HepG2 (cell line): ENCODE measurements around the gene GPC6. TPM values are rescaled to one million over a fixed set of nuclear protein-coding genes. Genes with fewer than 3 reads are reported as not detected.

Experiments used
- BORCS8-MEF2B ChIP-seq: sonication (generic); formaldehyde crosslinking; IDR thresholded peaks from 2 replicates; pipeline ENCODE4 v1.8.0; 2022; ENCODE audit warnings: mild to moderate bottlenecking, missing genetic modification reagents
- CCDC6 ChIP-seq: sonication (generic); formaldehyde crosslinking; IDR thresholded peaks from 2 replicates; pipeline ENCODE4 v1.8.1; 2022; ENCODE audit warnings: mild to moderate bottlenecking, missing genetic modification reagents, moderate library complexity
- FOSL2 ChIP-seq: sonication (generic); formaldehyde crosslinking; IDR thresholded peaks from 2 replicates; pipeline ENCODE4 v1.4.0; 2020; ENCODE audit warnings: missing genetic modification reagents
- LCORL ChIP-seq, 2 experiments: fragments of 450-650 bp in 1 of 2; sonication (generic) in 1 of 2; formaldehyde crosslinking in 1 of 2; IDR thresholded peaks; 2 replicates each; pipeline versions ENCODE4 v1.5.0 to v1.6.1; 2017 to 2020; ENCODE audit warnings: antibody characterized with exemption in 1 of 2, missing genetic modification reagents in 1 of 2
- MED1 ChIP-seq: sonication (generic); formaldehyde crosslinking; IDR thresholded peaks from 2 replicates; pipeline ENCODE4 v1.4.0; 2020; ENCODE audit warnings: missing genetic modification reagents
- NCOA2 ChIP-seq: sonication (generic); formaldehyde crosslinking; IDR thresholded peaks from 2 replicates; pipeline ENCODE4 v1.8.0; 2022; ENCODE audit warnings: inconsistent platforms
- SOX5 ChIP-seq: IDR thresholded peaks from 2 replicates; pipeline ENCODE4 v1.6.1; 2016; ENCODE audit warnings: borderline replicate concordance
- TAF15 ChIP-seq: fragments of 200-400 bp; formaldehyde crosslinking; IDR thresholded peaks from one replicate; pipeline ENCODE4 v1.6.1; 2018; ENCODE audit warnings: mild to moderate bottlenecking, low read depth, low read length; ENCODE audit not compliant: poor library complexity, severe bottlenecking
- polyA plus RNA-seq, 8 experiments: library from polyadenylated mRNA; depleted of rRNA in 3 of 8; stranded (reverse) in 7 of 8; unstranded in 1 of 8; fragments of >200 nt; fragmentation: Illumina TruSeq in 4 of 8; extraction: Trizol in 4 of 8; gene quantifications; 2 replicates each; pipeline versions ENCODE4 v1.2.1 to v1.2.3, GENCODE V29; 2011 to 2016; ENCODE audit warnings: low read depth in 4 of 8, missing spikeins in 1 of 8, mixed read lengths in 1 of 8; ENCODE audit not compliant: insufficient read depth in 1 of 8
- total RNA-seq, 5 experiments: library from RNA; depleted of rRNA; stranded (reverse); fragments of >200 nt; fragmentation: Illumina TruSeq; extraction: Trizol; gene quantifications; 2 replicates each; pipeline ENCODE4 v1.2.3, GENCODE V29; 2016; ENCODE audit warnings: low read depth in 1 of 5
- TF ChIP-seq, protein P1 (sequence below): sonication (generic); formaldehyde crosslinking; IDR thresholded peaks from 2 replicates; pipeline ENCODE4 v1.5.1; 2020; ENCODE audit warnings: mild to moderate bottlenecking, missing genetic modification reagents, borderline replicate concordance
- TF ChIP-seq, protein P2 (sequence below): IDR thresholded peaks from 2 replicates; pipeline ENCODE4 v1.4.0; 2020; ENCODE audit warnings: mild to moderate bottlenecking, missing genetic modification reagents
- TF ChIP-seq, protein P3 (sequence below): sonication (generic); formaldehyde crosslinking; IDR thresholded peaks from 2 replicates; pipeline ENCODE4 v1.5.0; 2020; ENCODE audit warnings: mild to moderate bottlenecking, missing genetic modification reagents
- TF ChIP-seq, protein P4 (sequence below): sonication (generic); IDR thresholded peaks from 2 replicates; pipeline ENCODE4 v1.6.1; 2016; ENCODE audit warnings: low read depth, borderline replicate concordance
- TF ChIP-seq, protein P5 (sequence below): sonication (generic); formaldehyde crosslinking; IDR thresholded peaks from 2 replicates; pipeline ENCODE4 v1.9.0; 2022; ENCODE audit warnings: missing genetic modification reagents, mild to moderate bottlenecking, borderline replicate concordance

The GPC6 gene
- total and polyA plus RNA-seq, 2 of the 13 experiments (the other 11 are each of a cell fraction or from before 2014, with no cell fraction given) = 24.5 to 33.9 TPM

DNA sequence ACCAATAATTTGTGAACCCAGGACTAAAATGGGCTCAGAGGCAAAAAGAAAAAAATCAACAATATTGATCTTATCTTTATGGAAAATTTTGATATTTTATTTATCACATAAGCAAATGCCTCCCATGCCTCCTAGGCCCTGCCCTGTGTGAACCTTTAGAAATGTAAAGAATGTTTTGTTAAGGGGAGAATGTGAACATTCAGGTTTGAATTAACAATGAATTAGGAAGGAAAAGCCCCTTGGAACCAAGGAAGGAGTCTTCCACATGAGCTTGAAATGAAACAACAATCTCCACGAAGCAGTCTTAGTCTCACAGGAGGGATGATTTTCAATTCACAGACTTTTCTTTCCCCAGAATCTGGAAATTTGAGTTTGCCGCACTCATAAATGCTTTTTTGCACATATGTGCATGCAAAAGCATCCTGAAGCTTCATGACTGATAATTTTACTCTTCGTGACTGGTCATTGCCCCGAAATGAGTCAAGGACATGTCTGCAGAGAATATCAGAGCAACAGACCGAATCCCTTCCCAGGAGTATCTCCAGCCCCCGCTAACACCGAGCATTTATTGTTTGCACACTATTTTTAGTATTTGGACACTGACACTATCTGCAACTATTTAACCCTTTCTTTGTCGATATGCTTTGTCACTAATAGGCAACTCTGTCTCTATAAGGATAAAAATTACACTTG lies 1117.7 kb downstream of the GPC6 start (continued):
- TF ChIP-seq, protein P1, sequence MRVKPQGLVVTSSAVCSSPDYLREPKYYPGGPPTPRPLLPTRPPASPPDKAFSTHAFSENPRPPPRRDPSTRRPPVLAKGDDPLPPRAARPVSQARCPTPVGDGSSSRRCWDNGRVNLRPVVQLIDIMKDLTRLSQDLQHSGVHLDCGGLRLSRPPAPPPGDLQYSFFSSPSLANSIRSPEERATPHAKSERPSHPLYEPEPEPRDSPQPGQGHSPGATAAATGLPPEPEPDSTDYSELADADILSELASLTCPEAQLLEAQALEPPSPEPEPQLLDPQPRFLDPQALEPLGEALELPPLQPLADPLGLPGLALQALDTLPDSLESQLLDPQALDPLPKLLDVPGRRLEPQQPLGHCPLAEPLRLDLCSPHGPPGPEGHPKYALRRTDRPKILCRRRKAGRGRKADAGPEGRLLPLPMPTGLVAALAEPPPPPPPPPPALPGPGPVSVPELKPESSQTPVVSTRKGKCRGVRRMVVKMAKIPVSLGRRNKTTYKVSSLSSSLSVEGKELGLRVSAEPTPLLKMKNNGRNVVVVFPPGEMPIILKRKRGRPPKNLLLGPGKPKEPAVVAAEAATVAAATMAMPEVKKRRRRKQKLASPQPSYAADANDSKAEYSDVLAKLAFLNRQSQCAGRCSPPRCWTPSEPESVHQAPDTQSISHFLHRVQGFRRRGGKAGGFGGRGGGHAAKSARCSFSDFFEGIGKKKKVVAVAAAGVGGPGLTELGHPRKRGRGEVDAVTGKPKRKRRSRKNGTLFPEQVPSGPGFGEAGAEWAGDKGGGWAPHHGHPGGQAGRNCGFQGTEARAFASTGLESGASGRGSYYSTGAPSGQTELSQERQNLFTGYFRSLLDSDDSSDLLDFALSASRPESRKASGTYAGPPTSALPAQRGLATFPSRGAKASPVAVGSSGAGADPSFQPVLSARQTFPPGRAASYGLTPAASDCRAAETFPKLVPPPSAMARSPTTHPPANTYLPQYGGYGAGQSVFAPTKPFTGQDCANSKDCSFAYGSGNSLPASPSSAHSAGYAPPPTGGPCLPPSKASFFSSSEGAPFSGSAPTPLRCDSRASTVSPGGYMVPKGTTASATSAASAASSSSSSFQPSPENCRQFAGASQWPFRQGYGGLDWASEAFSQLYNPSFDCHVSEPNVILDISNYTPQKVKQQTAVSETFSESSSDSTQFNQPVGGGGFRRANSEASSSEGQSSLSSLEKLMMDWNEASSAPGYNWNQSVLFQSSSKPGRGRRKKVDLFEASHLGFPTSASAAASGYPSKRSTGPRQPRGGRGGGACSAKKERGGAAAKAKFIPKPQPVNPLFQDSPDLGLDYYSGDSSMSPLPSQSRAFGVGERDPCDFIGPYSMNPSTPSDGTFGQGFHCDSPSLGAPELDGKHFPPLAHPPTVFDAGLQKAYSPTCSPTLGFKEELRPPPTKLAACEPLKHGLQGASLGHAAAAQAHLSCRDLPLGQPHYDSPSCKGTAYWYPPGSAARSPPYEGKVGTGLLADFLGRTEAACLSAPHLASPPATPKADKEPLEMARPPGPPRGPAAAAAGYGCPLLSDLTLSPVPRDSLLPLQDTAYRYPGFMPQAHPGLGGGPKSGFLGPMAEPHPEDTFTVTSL = peak; percentile 48; the same call in 1 of the 2 replicates
- TF ChIP-seq MED1 (CRISPR knock-in tag) = peak; percentile 53
- TF ChIP-seq FOSL2 = peak; percentile 20; the same call in 1 of the 2 replicates
- no peak for TF ChIP-seq LCORL (IDR thresholded peaks at IDR 0.05)
- no peak for TF ChIP-seq LCORL (CRISPR knock-in tag; IDR thresholded peaks at IDR 0.05)
- TF ChIP-seq, protein P2, sequence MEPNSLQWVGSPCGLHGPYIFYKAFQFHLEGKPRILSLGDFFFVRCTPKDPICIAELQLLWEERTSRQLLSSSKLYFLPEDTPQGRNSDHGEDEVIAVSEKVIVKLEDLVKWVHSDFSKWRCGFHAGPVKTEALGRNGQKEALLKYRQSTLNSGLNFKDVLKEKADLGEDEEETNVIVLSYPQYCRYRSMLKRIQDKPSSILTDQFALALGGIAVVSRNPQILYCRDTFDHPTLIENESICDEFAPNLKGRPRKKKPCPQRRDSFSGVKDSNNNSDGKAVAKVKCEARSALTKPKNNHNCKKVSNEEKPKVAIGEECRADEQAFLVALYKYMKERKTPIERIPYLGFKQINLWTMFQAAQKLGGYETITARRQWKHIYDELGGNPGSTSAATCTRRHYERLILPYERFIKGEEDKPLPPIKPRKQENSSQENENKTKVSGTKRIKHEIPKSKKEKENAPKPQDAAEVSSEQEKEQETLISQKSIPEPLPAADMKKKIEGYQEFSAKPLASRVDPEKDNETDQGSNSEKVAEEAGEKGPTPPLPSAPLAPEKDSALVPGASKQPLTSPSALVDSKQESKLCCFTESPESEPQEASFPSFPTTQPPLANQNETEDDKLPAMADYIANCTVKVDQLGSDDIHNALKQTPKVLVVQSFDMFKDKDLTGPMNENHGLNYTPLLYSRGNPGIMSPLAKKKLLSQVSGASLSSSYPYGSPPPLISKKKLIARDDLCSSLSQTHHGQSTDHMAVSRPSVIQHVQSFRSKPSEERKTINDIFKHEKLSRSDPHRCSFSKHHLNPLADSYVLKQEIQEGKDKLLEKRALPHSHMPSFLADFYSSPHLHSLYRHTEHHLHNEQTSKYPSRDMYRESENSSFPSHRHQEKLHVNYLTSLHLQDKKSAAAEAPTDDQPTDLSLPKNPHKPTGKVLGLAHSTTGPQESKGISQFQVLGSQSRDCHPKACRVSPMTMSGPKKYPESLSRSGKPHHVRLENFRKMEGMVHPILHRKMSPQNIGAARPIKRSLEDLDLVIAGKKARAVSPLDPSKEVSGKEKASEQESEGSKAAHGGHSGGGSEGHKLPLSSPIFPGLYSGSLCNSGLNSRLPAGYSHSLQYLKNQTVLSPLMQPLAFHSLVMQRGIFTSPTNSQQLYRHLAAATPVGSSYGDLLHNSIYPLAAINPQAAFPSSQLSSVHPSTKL (CRISPR knock-in tag) = peak; percentile 40; the same call in 1 of the 2 replicates
- peak; percentile 28; the same call in 1 of the 2 replicates for TF ChIP-seq SOX5 (CRISPR knock-in tag)
- TF ChIP-seq BORCS8-MEF2B (CRISPR knock-in tag) = no peak
- no peak for TF ChIP-seq TAF15
- TF ChIP-seq, protein P3, sequence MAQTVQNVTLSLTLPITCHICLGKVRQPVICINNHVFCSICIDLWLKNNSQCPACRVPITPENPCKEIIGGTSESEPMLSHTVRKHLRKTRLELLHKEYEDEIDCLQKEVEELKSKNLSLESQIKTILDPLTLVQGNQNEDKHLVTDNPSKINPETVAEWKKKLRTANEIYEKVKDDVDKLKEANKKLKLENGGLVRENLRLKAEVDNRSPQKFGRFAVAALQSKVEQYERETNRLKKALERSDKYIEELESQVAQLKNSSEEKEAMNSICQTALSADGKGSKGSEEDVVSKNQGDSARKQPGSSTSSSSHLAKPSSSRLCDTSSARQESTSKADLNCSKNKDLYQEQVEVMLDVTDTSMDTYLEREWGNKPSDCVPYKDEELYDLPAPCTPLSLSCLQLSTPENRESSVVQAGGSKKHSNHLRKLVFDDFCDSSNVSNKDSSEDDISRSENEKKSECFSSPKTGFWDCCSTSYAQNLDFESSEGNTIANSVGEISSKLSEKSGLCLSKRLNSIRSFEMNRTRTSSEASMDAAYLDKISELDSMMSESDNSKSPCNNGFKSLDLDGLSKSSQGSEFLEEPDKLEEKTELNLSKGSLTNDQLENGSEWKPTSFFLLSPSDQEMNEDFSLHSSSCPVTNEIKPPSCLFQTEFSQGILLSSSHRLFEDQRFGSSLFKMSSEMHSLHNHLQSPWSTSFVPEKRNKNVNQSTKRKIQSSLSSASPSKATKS (CRISPR knock-in tag) = no peak
- TF ChIP-seq, protein P4, sequence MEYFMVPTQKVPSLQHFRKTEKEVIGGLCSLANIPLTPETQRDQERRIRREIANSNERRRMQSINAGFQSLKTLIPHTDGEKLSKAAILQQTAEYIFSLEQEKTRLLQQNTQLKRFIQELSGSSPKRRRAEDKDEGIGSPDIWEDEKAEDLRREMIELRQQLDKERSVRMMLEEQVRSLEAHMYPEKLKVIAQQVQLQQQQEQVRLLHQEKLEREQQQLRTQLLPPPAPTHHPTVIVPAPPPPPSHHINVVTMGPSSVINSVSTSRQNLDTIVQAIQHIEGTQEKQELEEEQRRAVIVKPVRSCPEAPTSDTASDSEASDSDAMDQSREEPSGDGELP = no peak
- 0 out of 2 replicates have a peak, but pooled peaks have one; percentile 24 for TF ChIP-seq NCOA2
- TF ChIP-seq CCDC6 (CRISPR knock-in tag) = no peak
- TF ChIP-seq, protein P5, sequence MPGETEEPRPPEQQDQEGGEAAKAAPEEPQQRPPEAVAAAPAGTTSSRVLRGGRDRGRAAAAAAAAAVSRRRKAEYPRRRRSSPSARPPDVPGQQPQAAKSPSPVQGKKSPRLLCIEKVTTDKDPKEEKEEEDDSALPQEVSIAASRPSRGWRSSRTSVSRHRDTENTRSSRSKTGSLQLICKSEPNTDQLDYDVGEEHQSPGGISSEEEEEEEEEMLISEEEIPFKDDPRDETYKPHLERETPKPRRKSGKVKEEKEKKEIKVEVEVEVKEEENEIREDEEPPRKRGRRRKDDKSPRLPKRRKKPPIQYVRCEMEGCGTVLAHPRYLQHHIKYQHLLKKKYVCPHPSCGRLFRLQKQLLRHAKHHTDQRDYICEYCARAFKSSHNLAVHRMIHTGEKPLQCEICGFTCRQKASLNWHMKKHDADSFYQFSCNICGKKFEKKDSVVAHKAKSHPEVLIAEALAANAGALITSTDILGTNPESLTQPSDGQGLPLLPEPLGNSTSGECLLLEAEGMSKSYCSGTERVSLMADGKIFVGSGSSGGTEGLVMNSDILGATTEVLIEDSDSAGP = no peak
